Ovary (tissue), 9 donors: ENCODE data around the gene MMP20. TPM values are rescaled to one million over a fixed set of nuclear protein-coding genes. Genes with fewer than 3 reads are reported as not detected.

Source experiments
- DNase-seq, 5 donors: peaks; one replicate each; pipeline ENCODE4 v3.0.0-alpha.2; 2019 to 2020
- H3K27ac ChIP-seq, 2 donors: fragments of 200-600 bp; one replicate each; pipeline versions ENCODE4 v1.5.1 to v1.8.0; 2019 to 2022
- H3K27me3 ChIP-seq: fragments of 200-600 bp; one replicate; pipeline ENCODE4 v1.8.0; 2022
- H3K36me3 ChIP-seq: fragments of 200-600 bp; sonication (generic); one replicate; pipeline ENCODE4 v1.5.1; 2019
- H3K4me1 ChIP-seq: one replicate; pipeline ENCODE4 v1.8.1; 2013; ENCODE audit warnings: mild to moderate bottlenecking, moderate library complexity; ENCODE audit not compliant: insufficient read depth
- H3K4me3 ChIP-seq: fragments of 200-600 bp; sonication (generic); one replicate; pipeline ENCODE4 v1.5.1; 2017
- H3K9me3 ChIP-seq, 2 donors: fragments of 200-600 bp in 1 of 2; sonication (generic) in 1 of 2; one replicate each; pipeline versions ENCODE4 v1.5.1 to v1.8.1; 2013 to 2019; ENCODE audit warnings: mild to moderate bottlenecking in 1 of 2, moderate library complexity in 1 of 2
- EP300 ChIP-seq: sonication (generic); formaldehyde crosslinking; IDR thresholded peaks from one replicate; pipeline ENCODE4 v1.6.1; 2017; ENCODE audit warnings: antibody characterized with exemption
- POLR2A ChIP-seq: fragments of 450-650 bp; IDR thresholded peaks from one replicate; pipeline ENCODE4 v1.6.1; 2017; ENCODE audit warnings: antibody characterized with exemption, mild to moderate bottlenecking, moderate library complexity
- WGBS, 3 donors: extraction: QIAGEN DNeasy Blood & Tissue Kit in 1 of 3; methylation state at CpG; one replicate each; pipeline versions ENCODE4 v1.1.5 to v1.1.7; 2013 to 2017; 5-methylcytosine and 5-hydroxymethylcytosine counted together
- intact Hi-C, 4 donors: fragments of 100-400 bp; cut with DNase I; formaldehyde crosslinking; loops; one replicate each; pipeline versions ENCODE4 v1.11.0 to v1.15.1; 2022 to 2023
- polyA plus RNA-seq, 2 donors: library from polyadenylated mRNA; stranded (reverse); fragments of 200-250 nt in 1 of 2; fragments of 350-450 nt in 1 of 2; fragmentation: Illumina TruSeq in 1 of 2; extraction: RNeasy Lipid Tissue Mini Kit (QIAGEN cat#74804) in 1 of 2; gene quantifications; one replicate each; pipeline ENCODE4 v1.2.3, GENCODE V29; 2013 to 2014
- total RNA-seq, 7 donors: library from RNA; depleted of rRNA in 2 of 7; stranded (reverse); fragments of >200 nt in 2 of 7; fragmentation: NEBNext Ultra II Directional in 3 of 7; extraction: Animal tissue kit (Norgen Biotek cat#: 25700) in 3 of 7; gene quantifications; one replicate each; pipeline versions ENCODE4 v1.1.0 to v1.2.4, GENCODE V29; 2016 to 2023
- TF ChIP-seq, protein P1 (sequence below), 3 donors: fragments of 450-650 bp in 2 of 3; fragments of 200-600 bp in 1 of 3; IDR thresholded peaks; one replicate each; pipeline versions ENCODE4 v1.5.1 to v1.8.0; 2016 to 2022; ENCODE audit warnings: antibody characterized with exemption in 3 of 3, mild to moderate bottlenecking in 1 of 3
- donor health status: DM: no; HTN: no; CAD: no; lungs with moderate emphysema.
- donor health status: DM: no; HTN: no; CAD: no.
- donor health status: Bipolar disorder and iron deficiency.
- donor health status: DM: yes; HTN: yes; CAD: no.
- donor health status: DM: no; HTN: no; CAD: no.
- donor health status: DM: yes; HTN: yes; CAD: no.

Gene MMP20
- total and polyA plus RNA-seq, 9 donors, result not detected

GRCh38 chr11:102653744-102654291, 28.7 kb upstream of the MMP20 start:
- no peaks in the 10 kb centered on the region for H3K36me3 ChIP-seq
- H3K4me1 ChIP-seq, result no peaks in the 10 kb centered on the region
- TF ChIP-seq, protein P1, sequence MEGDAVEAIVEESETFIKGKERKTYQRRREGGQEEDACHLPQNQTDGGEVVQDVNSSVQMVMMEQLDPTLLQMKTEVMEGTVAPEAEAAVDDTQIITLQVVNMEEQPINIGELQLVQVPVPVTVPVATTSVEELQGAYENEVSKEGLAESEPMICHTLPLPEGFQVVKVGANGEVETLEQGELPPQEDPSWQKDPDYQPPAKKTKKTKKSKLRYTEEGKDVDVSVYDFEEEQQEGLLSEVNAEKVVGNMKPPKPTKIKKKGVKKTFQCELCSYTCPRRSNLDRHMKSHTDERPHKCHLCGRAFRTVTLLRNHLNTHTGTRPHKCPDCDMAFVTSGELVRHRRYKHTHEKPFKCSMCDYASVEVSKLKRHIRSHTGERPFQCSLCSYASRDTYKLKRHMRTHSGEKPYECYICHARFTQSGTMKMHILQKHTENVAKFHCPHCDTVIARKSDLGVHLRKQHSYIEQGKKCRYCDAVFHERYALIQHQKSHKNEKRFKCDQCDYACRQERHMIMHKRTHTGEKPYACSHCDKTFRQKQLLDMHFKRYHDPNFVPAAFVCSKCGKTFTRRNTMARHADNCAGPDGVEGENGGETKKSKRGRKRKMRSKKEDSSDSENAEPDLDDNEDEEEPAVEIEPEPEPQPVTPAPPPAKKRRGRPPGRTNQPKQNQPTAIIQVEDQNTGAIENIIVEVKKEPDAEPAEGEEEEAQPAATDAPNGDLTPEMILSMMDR (IDR thresholded peaks at IDR 0.05), result no peak
- TF ChIP-seq POLR2A, result no peak
- H3K27me3 ChIP-seq, result no peaks in the 10 kb centered on the region
- no peak for DNase-seq
- 77 to 85% (median 78%) methylated on average over 16 of the region's 16 CpGs for WGBS, 3 donors
- H3K27ac ChIP-seq, result no peak overlapping the region
- no peaks in the 10 kb centered on the region for H3K9me3 ChIP-seq
- no peak overlapping the region for H3K4me3 ChIP-seq
- intact Hi-C loops, result no loop called here

DNA sequence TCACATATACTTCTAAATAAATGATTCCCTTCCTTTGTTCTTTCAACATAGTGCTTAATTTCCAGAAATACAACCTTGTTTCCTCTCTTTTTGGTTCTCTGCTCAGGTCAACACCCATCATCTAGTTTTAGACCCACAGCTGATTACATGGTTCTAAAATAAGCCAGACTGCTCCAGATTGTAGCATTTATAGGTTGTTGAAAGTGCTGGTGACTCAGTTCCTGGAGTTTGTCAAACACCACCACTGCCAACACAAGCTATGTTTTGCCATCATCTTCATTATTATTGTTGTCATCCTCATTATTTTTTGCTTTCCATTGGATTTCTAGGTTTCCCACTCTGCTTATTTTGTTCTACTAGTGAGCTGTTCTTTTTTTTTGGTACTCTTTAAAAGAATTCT, 22.3 kb upstream of the MMP20 start:
- H3K4me3 ChIP-seq, result no peak overlapping the region

DNA sequence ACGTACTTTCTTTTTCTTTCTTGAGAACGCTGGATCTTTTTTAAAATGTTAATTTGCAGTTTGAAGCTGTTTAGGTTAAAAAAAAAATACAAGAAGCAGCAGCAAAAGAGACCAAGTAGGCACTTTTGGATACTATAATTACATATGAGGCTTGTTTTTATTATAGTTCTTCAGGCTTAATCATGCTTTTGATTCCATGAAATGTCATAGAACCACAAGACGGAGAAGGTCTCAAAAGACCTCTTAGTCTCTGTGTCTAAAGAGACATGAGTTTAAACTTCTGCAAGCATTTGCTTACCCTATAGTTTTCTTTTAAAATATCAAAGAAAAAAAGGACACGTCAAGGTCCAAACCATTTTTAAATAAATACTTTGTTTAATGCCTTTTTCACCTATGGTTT, 18.8 kb upstream of the MMP20 start:
- intact Hi-C loops, result no loop called here
- TF ChIP-seq EP300 (no peak), POLR2A (no peak)
- TF ChIP-seq, protein P1 (IDR thresholded peaks at IDR 0.05), result no peak
- no peak overlapping the region for H3K4me3 ChIP-seq
- H3K27me3 ChIP-seq, result no peaks in the 10 kb centered on the region
- no peak overlapping the region for H3K27ac ChIP-seq
- H3K9me3 ChIP-seq, result no peaks in the 10 kb centered on the region
- H3K4me1 ChIP-seq, result no peaks in the 10 kb centered on the region
- H3K36me3 ChIP-seq, result no peaks in the 10 kb centered on the region
- DNase-seq, result no peak
- WGBS, 3 donors, result 82 to 92% (median 87%) methylated on average over 4 of the region's 4 CpGs

More for the DNA sequence above, 22.3 kb upstream of the MMP20 start:
- Histone ChIP-seq H3K4me1 (no peaks in the 10 kb centered on the region), H3K9me3 (no peaks in the 10 kb centered on the region), H3K27ac (no peak overlapping the region), H3K27me3 (no peaks in the 10 kb centered on the region), H3K36me3 (no peaks in the 10 kb centered on the region)
- intact Hi-C loops, result no loop called here
- TF ChIP-seq, protein P1 (IDR thresholded peaks at IDR 0.05), result no peak
- TF ChIP-seq EP300, result no peak
- TF ChIP-seq POLR2A, result no peak
- DNase-seq, result no peak

- TF ChIP-seq, protein P1 (IDR thresholded peaks at IDR 0.05), result no peak
- TF ChIP-seq EP300, result no peak
- TF ChIP-seq POLR2A, result no peak
- Histone ChIP-seq H3K36me3 (no peaks in the 10 kb centered on the region), H3K27ac (no peak overlapping the region), H3K4me1 (no peaks in the 10 kb centered on the region), H3K4me3 (no peak overlapping the region), H3K27me3 (no peaks in the 10 kb centered on the region), H3K9me3 (no peaks in the 10 kb centered on the region)
- DNase-seq, result no peak
- 47 to 54% (median 53%) methylated on average over 8 of the region's 8 CpGs for WGBS, 3 donors
- intact Hi-C loops, result no loop called here
These were observed 15.8 kb upstream of the MMP20 start for GRCh38 chr11:102640946-102641345.

DNA sequence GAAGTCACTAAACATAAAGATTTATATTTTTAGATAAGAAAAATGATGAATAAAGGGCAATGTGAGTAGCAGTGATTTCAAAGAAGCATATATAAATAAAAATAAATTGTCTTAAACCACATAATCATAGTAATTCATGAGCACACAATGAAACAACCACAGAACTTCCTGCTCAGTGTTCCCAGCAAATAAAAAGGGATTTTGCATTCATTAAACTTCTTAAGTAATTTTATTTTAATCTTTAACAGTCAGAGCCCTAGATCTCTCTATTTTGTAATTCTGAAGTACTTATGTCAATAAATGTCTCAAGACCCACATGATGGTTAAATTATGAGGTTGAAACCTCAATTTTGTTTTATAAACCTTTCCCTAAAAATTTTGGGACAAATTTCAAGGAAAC, 14.5 kb upstream of the MMP20 start:
- no peaks in the 10 kb centered on the region for H3K4me1 ChIP-seq
- no peaks in the 10 kb centered on the region for H3K36me3 ChIP-seq
- no peak for DNase-seq
- H3K4me3 ChIP-seq, result no peak overlapping the region
- H3K9me3 ChIP-seq, result no peaks in the 10 kb centered on the region
- no peaks in the 10 kb centered on the region for H3K27me3 ChIP-seq
- intact Hi-C loops, result no loop called here
- H3K27ac ChIP-seq, result no peak overlapping the region
- TF ChIP-seq, protein P1 (IDR thresholded peaks at IDR 0.05), result no peak
- TF ChIP-seq POLR2A (no peak), EP300 (no peak)
